ENCODE results near the gene RHBDF1.

DNA sequence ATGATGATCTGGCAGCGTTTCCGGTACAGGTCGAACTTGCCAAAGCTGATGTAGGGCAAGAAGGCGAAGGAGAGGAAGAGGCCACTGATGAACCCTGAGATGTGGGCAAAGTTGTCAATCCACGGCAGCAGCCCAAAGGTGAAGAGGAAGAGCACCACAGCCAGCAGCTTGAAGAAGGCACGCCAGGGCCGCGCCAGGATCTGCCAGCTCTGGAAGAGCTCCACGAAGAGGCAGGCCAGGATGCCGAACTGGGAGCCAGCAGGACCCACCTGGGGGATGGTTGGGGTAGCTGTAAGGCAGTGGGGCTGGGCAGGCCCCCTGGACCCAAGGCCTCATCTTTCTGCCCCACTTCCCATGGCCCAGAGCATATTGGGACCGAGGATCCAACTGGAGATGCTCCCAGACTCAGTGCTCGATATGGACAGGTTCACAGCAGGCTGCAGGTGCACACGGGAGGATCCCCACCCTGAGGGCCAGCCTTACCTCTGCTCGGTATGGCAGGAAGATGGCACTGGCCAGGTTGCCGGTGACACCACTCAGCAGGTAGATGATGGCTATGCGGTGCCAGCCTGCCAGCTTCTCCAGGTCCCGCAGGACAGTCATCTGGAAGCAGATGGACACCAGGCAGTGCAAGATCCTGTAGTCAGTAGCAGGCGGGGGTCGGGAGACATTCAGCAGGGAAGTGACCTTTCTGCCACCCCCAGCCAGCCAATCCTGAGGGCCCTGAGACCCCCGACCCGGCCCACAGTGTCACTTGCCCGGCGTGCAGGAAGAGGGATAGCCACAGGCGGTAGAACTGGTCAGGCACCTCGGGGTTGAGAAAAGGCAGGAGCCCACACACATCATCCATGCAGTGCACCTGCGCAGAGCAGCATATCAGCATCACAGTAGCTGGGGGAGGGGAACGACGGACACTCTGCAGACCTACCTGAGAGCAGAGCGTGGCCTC lies 13.7 kb downstream of the RHBDF1 start:
- TF ChIP-seq POLR2A (IDR thresholded peaks at IDR 0.05): no peak
- TF ChIP-seq, protein P1, sequence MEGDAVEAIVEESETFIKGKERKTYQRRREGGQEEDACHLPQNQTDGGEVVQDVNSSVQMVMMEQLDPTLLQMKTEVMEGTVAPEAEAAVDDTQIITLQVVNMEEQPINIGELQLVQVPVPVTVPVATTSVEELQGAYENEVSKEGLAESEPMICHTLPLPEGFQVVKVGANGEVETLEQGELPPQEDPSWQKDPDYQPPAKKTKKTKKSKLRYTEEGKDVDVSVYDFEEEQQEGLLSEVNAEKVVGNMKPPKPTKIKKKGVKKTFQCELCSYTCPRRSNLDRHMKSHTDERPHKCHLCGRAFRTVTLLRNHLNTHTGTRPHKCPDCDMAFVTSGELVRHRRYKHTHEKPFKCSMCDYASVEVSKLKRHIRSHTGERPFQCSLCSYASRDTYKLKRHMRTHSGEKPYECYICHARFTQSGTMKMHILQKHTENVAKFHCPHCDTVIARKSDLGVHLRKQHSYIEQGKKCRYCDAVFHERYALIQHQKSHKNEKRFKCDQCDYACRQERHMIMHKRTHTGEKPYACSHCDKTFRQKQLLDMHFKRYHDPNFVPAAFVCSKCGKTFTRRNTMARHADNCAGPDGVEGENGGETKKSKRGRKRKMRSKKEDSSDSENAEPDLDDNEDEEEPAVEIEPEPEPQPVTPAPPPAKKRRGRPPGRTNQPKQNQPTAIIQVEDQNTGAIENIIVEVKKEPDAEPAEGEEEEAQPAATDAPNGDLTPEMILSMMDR (IDR thresholded peaks at IDR 0.05 in 4 of 5, conservative IDR thresholded peaks at IDR 0.05 in 1 of 5): no peak
